GM12891 (cell line): Measurements from ENCODE around the gene ADK.

ENCODE experiments used
- POLR2A ChIP-seq: IDR thresholded peaks from 2 replicates; pipeline ENCODE4 v1.6.1; 2011; ENCODE audit warnings: low read depth, low read length, control low read depth
- POLR2AphosphoS5 ChIP-seq: IDR thresholded peaks from 2 replicates; pipeline ENCODE4 v1.6.1; 2011; ENCODE audit warnings: low read depth, low read length, control low read depth

DNA sequence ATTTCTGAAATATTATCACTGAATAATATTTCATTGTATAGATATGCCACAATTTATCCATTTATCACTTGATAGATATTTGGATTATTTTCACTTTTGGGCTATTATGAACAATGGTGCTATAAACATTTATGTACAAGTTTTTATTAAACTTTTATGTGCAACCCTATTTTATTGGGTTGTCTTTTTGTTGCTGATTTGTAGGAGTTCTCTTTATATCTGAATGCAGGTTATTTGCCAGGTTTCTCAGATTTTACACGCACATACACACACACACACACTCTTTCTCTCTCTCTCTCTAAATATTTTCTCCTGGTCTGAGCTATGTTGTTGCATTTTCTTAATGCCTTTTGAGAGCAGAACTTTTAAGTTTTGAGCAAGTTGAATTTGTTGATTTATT is 36.2 kb downstream of the ADK start:
- TF ChIP-seq POLR2A (no peak), POLR2AphosphoS5 (no peak)
